GM12875 (cell line): ENCODE measurements around the gene CACNA1C.

Experiments used
- H3K4me3 ChIP-seq: one replicate; pipeline ENCODE4 v1.5.1; 2011; ENCODE audit warnings: low read depth, low read length, control low read depth
- TF ChIP-seq, protein P1 (sequence below): IDR thresholded peaks from 2 replicates; pipeline ENCODE4 v1.5.1; 2011; ENCODE audit warnings: low read depth, mild to moderate bottlenecking, control low read depth, inconsistent platforms, low read length, moderate library complexity, borderline replicate concordance; ENCODE audit not compliant: insufficient read depth

CACNA1C gene

DNA sequence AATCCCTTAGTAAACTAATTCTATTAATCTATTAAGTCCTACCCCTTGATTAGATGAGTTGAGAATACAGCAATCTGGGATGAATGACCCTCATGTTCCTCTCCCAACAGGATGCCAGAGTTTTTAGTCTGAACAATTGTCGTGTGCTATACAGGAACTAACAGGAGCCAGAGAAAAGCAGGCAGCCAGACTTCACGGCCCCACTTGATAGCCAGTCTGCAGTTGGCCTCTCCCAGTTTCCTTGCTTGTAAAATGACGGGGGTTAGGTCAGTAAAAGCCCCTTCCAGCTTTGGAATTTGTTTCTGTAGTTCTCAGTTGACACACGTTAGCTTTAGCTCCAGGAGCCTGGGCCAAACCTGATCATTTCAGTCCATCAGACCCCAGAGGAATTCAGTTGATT, 475.2 kb downstream of the CACNA1C start:
- no peak overlapping the region for H3K4me3 ChIP-seq
- TF ChIP-seq, protein P1, sequence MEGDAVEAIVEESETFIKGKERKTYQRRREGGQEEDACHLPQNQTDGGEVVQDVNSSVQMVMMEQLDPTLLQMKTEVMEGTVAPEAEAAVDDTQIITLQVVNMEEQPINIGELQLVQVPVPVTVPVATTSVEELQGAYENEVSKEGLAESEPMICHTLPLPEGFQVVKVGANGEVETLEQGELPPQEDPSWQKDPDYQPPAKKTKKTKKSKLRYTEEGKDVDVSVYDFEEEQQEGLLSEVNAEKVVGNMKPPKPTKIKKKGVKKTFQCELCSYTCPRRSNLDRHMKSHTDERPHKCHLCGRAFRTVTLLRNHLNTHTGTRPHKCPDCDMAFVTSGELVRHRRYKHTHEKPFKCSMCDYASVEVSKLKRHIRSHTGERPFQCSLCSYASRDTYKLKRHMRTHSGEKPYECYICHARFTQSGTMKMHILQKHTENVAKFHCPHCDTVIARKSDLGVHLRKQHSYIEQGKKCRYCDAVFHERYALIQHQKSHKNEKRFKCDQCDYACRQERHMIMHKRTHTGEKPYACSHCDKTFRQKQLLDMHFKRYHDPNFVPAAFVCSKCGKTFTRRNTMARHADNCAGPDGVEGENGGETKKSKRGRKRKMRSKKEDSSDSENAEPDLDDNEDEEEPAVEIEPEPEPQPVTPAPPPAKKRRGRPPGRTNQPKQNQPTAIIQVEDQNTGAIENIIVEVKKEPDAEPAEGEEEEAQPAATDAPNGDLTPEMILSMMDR, result no peak

DNA sequence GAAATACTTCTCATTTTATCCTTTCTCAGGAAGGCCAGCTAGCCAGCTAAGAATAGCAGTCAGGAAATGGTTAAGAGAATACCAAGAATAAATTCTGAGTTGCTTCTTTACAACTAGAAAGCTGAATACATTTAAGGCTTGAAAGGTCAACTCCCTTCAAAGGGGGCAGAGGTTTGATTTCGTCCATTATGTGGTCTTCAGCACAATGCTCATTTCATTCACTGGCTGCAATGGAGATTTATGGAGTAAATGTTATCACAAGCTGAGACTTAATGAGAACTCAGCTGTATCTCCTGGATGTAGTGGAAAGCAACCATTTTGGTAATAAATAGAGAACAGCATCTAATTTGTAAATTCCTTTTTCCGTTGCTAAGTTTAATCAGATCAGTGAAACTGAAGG, 477.0 kb downstream of the CACNA1C start:
- TF ChIP-seq, protein P1, result no peak

DNA sequence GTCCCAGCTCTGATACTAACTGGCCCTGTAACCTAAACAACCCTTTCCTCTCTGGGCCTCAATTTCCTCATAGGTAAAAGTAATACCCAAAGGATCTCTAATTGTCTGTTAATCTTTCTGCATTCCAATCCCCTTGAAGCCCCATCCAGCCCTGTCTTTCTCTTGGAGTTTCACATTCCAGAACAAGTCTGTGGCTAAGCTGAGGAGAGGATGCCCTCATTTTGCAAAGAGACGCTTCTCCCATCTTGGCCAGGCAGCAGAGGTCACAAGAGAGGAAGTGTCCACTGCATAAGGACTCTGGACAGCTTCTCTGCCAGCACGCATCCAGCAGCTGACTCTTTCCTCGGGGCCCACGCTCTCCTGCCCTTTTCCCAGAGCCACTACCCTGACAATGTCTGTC, 478.6 kb downstream of the CACNA1C start:
- TF ChIP-seq, protein P1, result no peak
- no peak overlapping the region for H3K4me3 ChIP-seq

More for the DNA sequence above, 477.0 kb downstream of the CACNA1C start:
- no peak overlapping the region for H3K4me3 ChIP-seq

DNA sequence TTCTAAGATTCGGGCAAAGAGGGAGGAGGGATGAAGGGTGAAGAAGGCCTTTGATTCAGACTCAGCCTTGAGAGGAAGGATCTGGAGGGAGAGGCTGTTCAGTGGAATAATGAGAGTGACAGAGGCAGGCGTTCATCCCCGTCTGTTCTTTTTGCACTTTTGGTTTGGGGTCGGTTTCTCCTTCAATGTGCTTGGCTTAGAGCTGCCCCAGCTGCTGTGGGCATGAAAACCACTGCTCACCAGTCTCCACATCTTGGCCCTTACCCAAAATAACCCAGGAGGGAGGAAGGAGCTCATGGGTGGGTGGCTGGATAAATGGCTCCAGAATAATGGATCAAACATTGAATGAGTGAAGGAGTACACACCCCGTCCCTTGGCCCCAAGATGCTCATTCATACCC, 480.2 kb downstream of the CACNA1C start:
- H3K4me3 ChIP-seq, result no peak overlapping the region
- TF ChIP-seq, protein P1, result no peak

DNA sequence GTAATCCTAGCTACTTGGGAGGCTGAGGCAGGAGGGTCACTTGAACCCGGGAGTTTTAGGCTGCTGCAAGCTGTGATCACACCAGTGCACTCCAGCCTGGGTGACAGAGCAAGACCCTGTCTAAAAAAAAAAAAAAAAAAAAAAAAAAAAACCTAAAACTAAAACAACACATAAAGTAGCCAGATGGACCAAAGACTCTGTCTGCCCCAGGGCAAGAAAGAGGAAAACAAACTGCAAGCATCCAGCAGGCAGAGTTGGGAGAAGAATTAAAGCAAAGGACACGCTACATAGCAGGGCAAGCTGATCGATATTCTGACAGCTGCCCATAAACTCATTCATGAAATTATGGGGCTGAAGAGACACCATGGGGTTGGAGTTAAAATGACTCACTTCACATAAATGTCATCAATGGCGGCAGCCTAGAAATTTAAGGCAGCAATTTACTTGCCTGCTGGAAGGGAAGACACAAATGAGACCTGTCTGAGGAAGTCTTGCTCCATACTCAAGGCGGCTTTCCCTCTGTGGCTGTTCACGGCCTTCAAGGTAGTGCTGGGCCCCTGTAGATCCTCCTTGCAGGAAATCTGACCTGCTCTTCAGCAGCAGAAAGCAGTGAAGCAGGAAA, 482.9 kb downstream of the CACNA1C start:
- TF ChIP-seq, protein P1, result no peak
- H3K4me3 ChIP-seq, result no peak overlapping the region

DNA sequence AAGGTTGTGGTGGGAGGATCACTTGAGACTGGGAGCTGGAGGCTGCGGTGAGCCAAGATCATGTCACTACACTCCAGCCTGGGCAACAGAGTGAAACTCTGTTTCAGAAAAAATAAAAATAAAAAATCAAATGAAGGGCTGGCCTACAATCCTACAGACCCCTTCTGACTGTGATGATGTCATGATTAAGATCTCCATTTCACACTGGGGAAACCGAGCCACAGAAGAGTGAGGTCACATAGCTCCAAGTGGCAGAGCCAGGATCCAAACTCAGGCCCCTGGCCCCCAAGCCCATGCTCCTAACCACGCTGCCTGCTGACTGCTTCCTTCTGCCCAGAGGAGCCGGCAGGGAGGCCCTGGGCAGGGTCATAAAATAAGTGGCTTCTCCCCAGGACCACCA, 483.9 kb downstream of the CACNA1C start:
- H3K4me3 ChIP-seq, result no peak overlapping the region
- TF ChIP-seq, protein P1, result no peak

DNA sequence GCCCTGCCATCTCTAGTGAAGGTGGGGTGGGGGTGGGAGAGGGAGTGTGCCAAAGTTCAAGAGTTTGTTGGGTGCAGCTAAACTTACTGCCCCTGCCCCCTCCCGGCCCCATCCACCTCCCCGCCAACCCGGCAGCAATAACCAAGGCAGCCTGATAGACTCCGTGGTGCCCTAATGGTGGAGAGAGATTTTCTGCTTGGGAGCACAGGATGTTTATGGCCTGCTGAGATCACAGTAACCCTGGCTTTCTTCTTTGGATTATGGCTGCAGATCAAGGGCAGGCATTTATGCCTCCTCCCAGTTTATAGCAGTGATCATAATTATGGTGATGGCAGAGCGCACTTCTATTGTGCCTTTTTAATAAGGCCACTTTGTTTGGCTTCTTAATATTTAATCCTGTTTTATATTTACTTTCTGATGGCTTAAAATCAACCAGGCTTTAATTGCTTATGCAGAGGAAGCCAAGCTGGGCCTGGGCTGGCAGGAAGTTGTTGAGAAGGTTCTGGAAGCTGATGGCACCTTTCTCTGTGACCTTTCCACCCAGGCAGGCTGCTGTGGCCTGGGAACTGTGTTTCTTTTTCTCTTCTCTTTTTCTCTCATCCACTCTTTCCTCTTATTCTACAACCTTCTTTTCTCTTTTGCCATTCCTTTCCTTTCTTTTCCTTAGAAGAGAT, 485.2 kb downstream of the CACNA1C start:
- TF ChIP-seq, protein P1, result no peak
- no peak overlapping the region for H3K4me3 ChIP-seq
